Measurements from ENCODE around the gene ASIC4.

DNA sequence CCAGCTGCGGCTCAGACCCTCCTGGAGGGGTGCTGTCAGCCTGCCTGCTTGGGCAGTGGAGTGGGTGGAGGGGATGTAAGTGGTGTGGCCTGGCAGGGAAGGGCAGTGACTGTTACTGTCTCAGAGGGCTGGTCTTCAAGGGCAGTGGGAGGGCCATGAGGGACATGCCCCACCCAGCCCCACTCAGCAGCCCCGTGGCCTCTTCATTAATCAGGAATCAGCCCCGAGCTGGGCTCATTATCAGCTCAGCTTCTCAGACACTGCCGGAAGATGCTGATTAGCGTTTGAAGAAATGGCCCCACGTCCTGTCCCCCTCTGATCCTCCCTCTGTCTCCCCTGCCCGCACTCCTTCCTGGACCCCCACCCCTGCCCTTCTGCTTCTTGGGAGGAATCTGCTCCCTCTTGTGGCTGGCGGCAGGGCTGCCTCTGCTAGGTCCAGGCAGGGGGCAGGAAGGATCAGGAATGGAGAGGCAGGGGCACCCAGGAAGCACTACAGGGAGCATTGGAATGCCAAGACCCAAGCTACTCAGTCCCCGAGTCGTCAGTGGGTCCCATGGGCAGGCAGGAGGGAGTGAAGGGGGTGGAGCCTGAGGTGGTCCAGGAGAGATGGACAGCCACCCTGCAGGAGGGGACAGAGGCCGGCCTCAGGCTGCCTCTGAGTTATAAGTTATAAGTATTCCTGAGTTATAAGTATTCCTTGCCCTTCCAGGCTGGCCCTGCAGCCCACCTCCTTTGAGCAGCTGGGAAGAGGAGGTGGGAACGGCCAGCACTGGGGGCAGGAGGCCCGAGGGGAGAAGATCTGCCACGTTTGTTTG is 7.0 kb downstream of the ASIC4 start:
- TF ChIP-seq, protein P1, sequence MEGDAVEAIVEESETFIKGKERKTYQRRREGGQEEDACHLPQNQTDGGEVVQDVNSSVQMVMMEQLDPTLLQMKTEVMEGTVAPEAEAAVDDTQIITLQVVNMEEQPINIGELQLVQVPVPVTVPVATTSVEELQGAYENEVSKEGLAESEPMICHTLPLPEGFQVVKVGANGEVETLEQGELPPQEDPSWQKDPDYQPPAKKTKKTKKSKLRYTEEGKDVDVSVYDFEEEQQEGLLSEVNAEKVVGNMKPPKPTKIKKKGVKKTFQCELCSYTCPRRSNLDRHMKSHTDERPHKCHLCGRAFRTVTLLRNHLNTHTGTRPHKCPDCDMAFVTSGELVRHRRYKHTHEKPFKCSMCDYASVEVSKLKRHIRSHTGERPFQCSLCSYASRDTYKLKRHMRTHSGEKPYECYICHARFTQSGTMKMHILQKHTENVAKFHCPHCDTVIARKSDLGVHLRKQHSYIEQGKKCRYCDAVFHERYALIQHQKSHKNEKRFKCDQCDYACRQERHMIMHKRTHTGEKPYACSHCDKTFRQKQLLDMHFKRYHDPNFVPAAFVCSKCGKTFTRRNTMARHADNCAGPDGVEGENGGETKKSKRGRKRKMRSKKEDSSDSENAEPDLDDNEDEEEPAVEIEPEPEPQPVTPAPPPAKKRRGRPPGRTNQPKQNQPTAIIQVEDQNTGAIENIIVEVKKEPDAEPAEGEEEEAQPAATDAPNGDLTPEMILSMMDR (IDR thresholded peaks at IDR 0.05): peak; percentile 9 to 48 (median 28)
- TF ChIP-seq POLR2A (IDR thresholded peaks at IDR 0.05): no peak
